Astrocyte (in vitro differentiated cells and primary cell): ENCODE measurements around the gene PKP1.

Experiments
- CTCF ChIP-seq: IDR thresholded peaks from 2 replicates; pipeline ENCODE4 v1.5.1; 2011; ENCODE audit warnings: low read depth, mild to moderate bottlenecking, inconsistent platforms, low read length, moderate library complexity; ENCODE audit not compliant: insufficient read depth
- EZH2 ChIP-seq: IDR thresholded peaks from 2 replicates; pipeline ENCODE4 v1.6.1; 2012; ENCODE audit warnings: mild to moderate bottlenecking, low read length, inconsistent platforms; ENCODE audit not compliant: insufficient read depth

- no peak for TF ChIP-seq EZH2
- no peak for TF ChIP-seq CTCF
Observed at GRCh38 chr1:201307231-201307630, 23.9 kb downstream of the PKP1 start.
